Measurements from ENCODE around the gene UGT1A10.

GRCh38 chr2:233699424-233700027 lies 63.3 kb downstream of the UGT1A10 start:
- TF ChIP-seq CTCF (IDR thresholded peaks at IDR 0.05) (no peak), EZH2 (IDR thresholded peaks at IDR 0.05; ENCODE audit: borderline replicate concordance, insufficient read depth, low read depth, low read length, poor library complexity, severe bottlenecking) (no peak)
